ENCODE data around the gene ROR1.

ROR1 gene

GRCh38 chr1:63886340-63886739, 112.5 kb downstream of the ROR1 start:
- no peak for DNase-seq

GRCh38 chr1:63887809-63888208, 114.0 kb downstream of the ROR1 start:
- no peak for DNase-seq

GRCh38 chr1:63888984-63889383, 115.2 kb downstream of the ROR1 start:
- DNase-seq: no peak

GRCh38 chr1:63890468-63890867, 116.7 kb downstream of the ROR1 start:
- DNase-seq: no peak

GRCh38 chr1:63891060-63891690, 117.4 kb downstream of the ROR1 start:
- DNase-seq: no peak

GRCh38 chr1:63892632-63893395, 119.0 kb downstream of the ROR1 start:
- DNase-seq: no peak

- DNase-seq: no peak
These were observed 120.2 kb downstream of the ROR1 start for GRCh38 chr1:63893976-63894375.

GRCh38 chr1:63894627-63895265, 120.9 kb downstream of the ROR1 start:
- no peak for DNase-seq

GRCh38 chr1:63896755-63897154, 122.9 kb downstream of the ROR1 start:
- no peak for DNase-seq

- DNase-seq: no peak
These were observed 124.8 kb downstream of the ROR1 start for GRCh38 chr1:63898428-63899196.

GRCh38 chr1:63901094-63901493, 127.3 kb downstream of the ROR1 start:
- no peak for DNase-seq

GRCh38 chr1:63902844-63903589, 129.2 kb downstream of the ROR1 start:
- no peak for DNase-seq

GRCh38 chr1:63903947-63904610, 130.3 kb downstream of the ROR1 start:
- no peak for DNase-seq

GRCh38 chr1:63904826-63905225, 131.0 kb downstream of the ROR1 start:
- DNase-seq: no peak

- DNase-seq: no peak
These were observed 132.4 kb downstream of the ROR1 start for GRCh38 chr1:63906047-63906704.

GRCh38 chr1:63907051-63907450, 133.2 kb downstream of the ROR1 start:
- no peak for DNase-seq

- no peak for DNase-seq
These were observed 134.2 kb downstream of the ROR1 start for GRCh38 chr1:63908016-63908415.

- no peak for DNase-seq
These were observed 135.7 kb downstream of the ROR1 start for GRCh38 chr1:63909526-63909925.

GRCh38 chr1:63911049-63911448, 137.2 kb downstream of the ROR1 start:
- no peak for DNase-seq

- no peak for DNase-seq
These were observed 138.8 kb downstream of the ROR1 start for GRCh38 chr1:63912643-63913042.

GRCh38 chr1:63913533-63913932, 139.7 kb downstream of the ROR1 start:
- no peak for DNase-seq

GRCh38 chr1:63914241-63914640, 140.4 kb downstream of the ROR1 start:
- DNase-seq: no peak

All from activated CD4-positive, alpha-beta T cell treated with anti-CD3 and anti-CD28 coated beads for 4 hours (primary cell).